Activated CD4-positive, alpha-beta T cell treated with anti-CD3 and anti-CD28 coated beads, Interleukin-2, amount 50 U/mL, for 4 hours (primary cell): ENCODE data around the gene UBE4B.
"Not testable (repeated sequence)": the region's sequence is repeated elsewhere in the genome, so short reads cannot be mapped to it uniquely, and the experiment has no call there.

Experiments used
- DNase-seq, 2 experiments: peaks; one replicate each; pipeline ENCODE4 v3.0.0-alpha.2; 2020

UBE4B gene

GRCh38 chr1:10074059-10074851, 41.5 kb downstream of the UBE4B start:
- DNase-seq = peak; percentile 36 to 41

GRCh38 chr1:10074852-10075730, 42.3 kb downstream of the UBE4B start:
- DNase-seq = no peak

GRCh38 chr1:10075732-10076131, 43.0 kb downstream of the UBE4B start:
- no peak for DNase-seq

- no peak for DNase-seq
Observed at GRCh38 chr1:10078494-10078893, 45.7 kb downstream of the UBE4B start.

- DNase-seq = no peak
Observed at GRCh38 chr1:10080523-10080922, 47.8 kb downstream of the UBE4B start.

- no peak for DNase-seq
Observed at GRCh38 chr1:10082785-10083479, 50.2 kb downstream of the UBE4B start.

GRCh38 chr1:10084045-10084444, 51.3 kb downstream of the UBE4B start:
- DNase-seq = no peak

GRCh38 chr1:10085076-10085475, 52.3 kb downstream of the UBE4B start:
- DNase-seq = no peak

- no peak for DNase-seq
Observed at GRCh38 chr1:10087210-10087609, 54.5 kb downstream of the UBE4B start.

- DNase-seq = no peak
Observed at GRCh38 chr1:10101929-10102328, 69.2 kb downstream of the UBE4B start.

GRCh38 chr1:10103193-10103592, 70.4 kb downstream of the UBE4B start:
- no peak for DNase-seq

- DNase-seq = no peak
Observed at GRCh38 chr1:10104834-10105233, 72.1 kb downstream of the UBE4B start.

- DNase-seq = no peak
Observed at GRCh38 chr1:10105484-10105883, 72.7 kb downstream of the UBE4B start.

GRCh38 chr1:10106241-10106640, 73.5 kb downstream of the UBE4B start:
- no peak for DNase-seq

- DNase-seq = no peak
Observed at GRCh38 chr1:10106756-10107475, 74.2 kb downstream of the UBE4B start.

- DNase-seq = not testable (repeated sequence)
Observed at GRCh38 chr1:10107476-10107847, 74.7 kb downstream of the UBE4B start.

- DNase-seq = no peak
Observed at GRCh38 chr1:10108134-10108663, 75.4 kb downstream of the UBE4B start.

- no peak for DNase-seq
Observed at GRCh38 chr1:10108948-10109708, 76.4 kb downstream of the UBE4B start.

- DNase-seq = no peak
Observed at GRCh38 chr1:10113501-10113900, 80.7 kb downstream of the UBE4B start.

GRCh38 chr1:10114746-10115145, 82.0 kb downstream of the UBE4B start:
- DNase-seq = no peak

- no peak for DNase-seq
Observed at GRCh38 chr1:10117132-10117531, 84.4 kb downstream of the UBE4B start.

- DNase-seq = no peak
Observed at GRCh38 chr1:10117865-10118264, 85.1 kb downstream of the UBE4B start.
